ENCODE data around the gene COLEC11. TPM values are rescaled to one million over a fixed set of nuclear protein-coding genes. Genes with fewer than 3 reads are reported as not detected.

The COLEC11 gene
- total and polyA plus RNA-seq, 2 donors (not counting 1 experiment from before 2014, with no cell fraction given), result not detected

DNA sequence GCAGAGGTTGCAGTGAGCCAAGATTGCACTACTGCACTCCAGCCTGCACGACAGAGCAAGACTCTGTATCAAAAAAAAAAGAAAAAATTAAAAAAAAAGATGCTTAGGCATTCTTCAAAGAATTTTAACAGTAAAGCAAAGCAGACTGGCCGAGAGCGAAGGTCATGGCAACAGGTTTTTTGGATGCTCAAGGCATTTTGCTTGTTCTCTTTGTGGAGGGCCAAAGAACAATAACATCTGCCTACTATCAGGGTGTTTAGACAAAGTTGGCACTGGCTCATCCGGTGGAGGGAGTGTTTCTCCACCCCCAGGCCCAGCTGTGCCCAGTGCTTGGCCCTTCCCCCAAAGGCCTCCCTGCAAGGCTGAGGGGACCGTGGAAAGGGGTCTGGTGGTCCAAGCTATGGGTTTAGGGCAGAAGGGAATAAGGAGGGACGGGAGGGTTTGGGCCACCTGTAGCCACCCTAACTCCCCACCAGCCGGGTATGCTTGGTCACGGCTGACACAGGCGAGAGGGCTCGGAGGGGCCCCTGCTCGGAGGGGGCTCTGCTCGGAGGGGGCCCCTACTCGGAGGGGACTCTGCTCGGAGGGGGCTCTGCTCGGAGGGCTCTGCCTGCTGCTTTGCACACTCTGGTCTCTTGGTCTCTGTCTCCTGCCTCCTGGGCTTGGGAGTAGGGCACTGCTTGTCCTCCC is 36.4 kb downstream of the COLEC11 start:
- Mint-ChIP-seq H3K27ac (no peak overlapping the region), H3K9me3 (ENCODE audit: insufficient read depth) (no peaks in the 10 kb centered on the region), H3K4me1 (no peaks in the 10 kb centered on the region), H3K4me3 (no peak overlapping the region), H3K27me3 (peaks cover 9% of the 10 kb centered on the region)
- ChIA-PET CTCF (no interaction called here), POLR2A (no interaction called here)
- H3K27me3 ChIP-seq (replicated peaks in 1 of 4; ENCODE audit: control extremely low read depth in 1 of 4, control insufficient read depth in 3 of 4, insufficient read depth in 4 of 4, low read length in 3 of 4), result no peaks in the 10 kb centered on the region
- ATAC-seq (ENCODE audit: low read depth) (no peak), DNase-seq (no peak)
- H2AFZ ChIP-seq (ENCODE audit: insufficient read depth, low read depth, low read length, poor library complexity, severe bottlenecking), result no peak overlapping the region
- no peaks in the 10 kb centered on the region for H3K79me2 ChIP-seq (ENCODE audit: control insufficient read depth, insufficient read depth, low read length)
- TF ChIP-seq EZH2 (IDR thresholded peaks at IDR 0.05; ENCODE audit: borderline replicate concordance, insufficient read depth, low read depth, low read length, poor library complexity, severe bottlenecking), result no peak
- TF ChIP-seq, protein P1, sequence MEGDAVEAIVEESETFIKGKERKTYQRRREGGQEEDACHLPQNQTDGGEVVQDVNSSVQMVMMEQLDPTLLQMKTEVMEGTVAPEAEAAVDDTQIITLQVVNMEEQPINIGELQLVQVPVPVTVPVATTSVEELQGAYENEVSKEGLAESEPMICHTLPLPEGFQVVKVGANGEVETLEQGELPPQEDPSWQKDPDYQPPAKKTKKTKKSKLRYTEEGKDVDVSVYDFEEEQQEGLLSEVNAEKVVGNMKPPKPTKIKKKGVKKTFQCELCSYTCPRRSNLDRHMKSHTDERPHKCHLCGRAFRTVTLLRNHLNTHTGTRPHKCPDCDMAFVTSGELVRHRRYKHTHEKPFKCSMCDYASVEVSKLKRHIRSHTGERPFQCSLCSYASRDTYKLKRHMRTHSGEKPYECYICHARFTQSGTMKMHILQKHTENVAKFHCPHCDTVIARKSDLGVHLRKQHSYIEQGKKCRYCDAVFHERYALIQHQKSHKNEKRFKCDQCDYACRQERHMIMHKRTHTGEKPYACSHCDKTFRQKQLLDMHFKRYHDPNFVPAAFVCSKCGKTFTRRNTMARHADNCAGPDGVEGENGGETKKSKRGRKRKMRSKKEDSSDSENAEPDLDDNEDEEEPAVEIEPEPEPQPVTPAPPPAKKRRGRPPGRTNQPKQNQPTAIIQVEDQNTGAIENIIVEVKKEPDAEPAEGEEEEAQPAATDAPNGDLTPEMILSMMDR (IDR thresholded peaks at IDR 0.05), result no peak
- no peaks in the 10 kb centered on the region for H3K4me1 ChIP-seq (ENCODE audit: control insufficient read depth in 2 of 2, insufficient read depth in 2 of 2, low read length in 2 of 2)
- no peaks in the 10 kb centered on the region for H3K36me3 ChIP-seq (replicated peaks in 1 of 2; ENCODE audit: control extremely low read depth in 1 of 2, control insufficient read depth in 1 of 2, extremely low read depth in 1 of 2, insufficient read depth in 2 of 2, low read length in 1 of 2)
- 88% methylated on average over 8 of the region's 15 CpGs for WGBS (ENCODE audit: insufficient coverage)
- intact Hi-C loops (cut with micrococcal nuclease), result no loop called here
- H3K9ac ChIP-seq (ENCODE audit: low read length), result no peak overlapping the region
- peaks cover 0 to 3% (median 0%) of the 10 kb centered on the region in 3 donors for H3K9me3 ChIP-seq (ENCODE audit: control extremely low read depth in 1 of 3, control insufficient read depth in 2 of 3, insufficient read depth in 1 of 3, low read length in 2 of 3)
- H3K4me3 ChIP-seq (ENCODE audit: control extremely low read depth in 1 of 5, extremely low read depth in 1 of 5, insufficient read depth in 1 of 5, low read depth in 2 of 5, low read length in 4 of 5), result no peak overlapping the region
- no peak overlapping the region for H3K27ac ChIP-seq (ENCODE audit: low read length in 2 of 2)
- H3K4me2 ChIP-seq (replicated peaks; ENCODE audit: low read depth, low read length, poor library complexity, severe bottlenecking), result no peak overlapping the region
- H4K20me1 ChIP-seq (ENCODE audit: control insufficient read depth, insufficient read depth, low read length, poor library complexity, severe bottlenecking), result no peaks in the 10 kb centered on the region

DNA sequence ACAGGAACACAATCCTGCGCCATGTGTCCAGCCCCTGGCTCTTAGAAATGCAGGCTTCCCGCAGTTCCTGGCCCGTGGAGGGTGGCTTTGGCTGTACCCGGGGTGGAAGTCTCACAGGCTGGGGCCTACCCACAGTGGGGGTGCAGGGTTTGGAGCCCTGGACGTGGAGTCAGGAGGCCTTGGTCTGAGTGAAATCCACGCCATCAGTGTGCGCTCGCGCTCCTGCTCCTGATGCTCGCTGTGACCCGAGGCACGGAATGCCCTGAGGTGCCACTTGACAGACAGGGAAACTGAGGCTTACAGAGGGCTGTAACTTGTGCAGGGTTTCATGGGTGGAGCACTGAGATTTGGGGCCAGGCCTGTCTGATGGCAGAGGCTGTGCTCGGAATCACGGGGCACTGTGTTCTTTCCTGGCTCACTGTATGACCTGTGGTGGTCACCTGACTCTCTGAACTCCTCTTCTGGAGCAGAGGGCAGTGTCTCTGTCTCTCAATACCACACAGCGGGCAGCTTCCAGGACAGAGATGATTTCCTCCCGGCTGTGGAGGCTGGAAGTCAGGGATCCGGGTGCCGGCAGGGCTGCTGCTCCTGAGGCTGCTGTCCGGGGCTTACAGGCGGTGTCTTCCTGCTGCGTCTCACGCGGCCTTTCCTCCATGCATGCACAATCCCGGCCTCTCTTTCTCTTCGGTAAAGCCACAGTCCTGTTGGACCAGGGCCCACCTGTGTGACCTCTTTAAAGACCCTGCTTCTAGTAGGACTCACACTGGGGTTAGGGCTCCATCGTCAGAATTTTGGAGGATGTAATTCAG is 37.1 kb downstream of the COLEC11 start:
- H3K4me3 Mint-ChIP-seq, result no peak overlapping the region
- H2AFZ ChIP-seq (ENCODE audit: insufficient read depth, low read depth, low read length, poor library complexity, severe bottlenecking), result no peak overlapping the region
- ChIA-PET POLR2A (no interaction called here), CTCF (no interaction called here)
- H3K27me3 Mint-ChIP-seq, result peaks cover 15% of the 10 kb centered on the region
- intact Hi-C loops (cut with micrococcal nuclease), result no loop called here
- WGBS (ENCODE audit: insufficient coverage), result 92% methylated on average over 25 of the region's 26 CpGs
- H3K27me3 ChIP-seq (replicated peaks in 1 of 4; ENCODE audit: control extremely low read depth in 1 of 4, control insufficient read depth in 3 of 4, insufficient read depth in 4 of 4, low read length in 3 of 4), result no peaks in the 10 kb centered on the region
- TF ChIP-seq, protein P1 (IDR thresholded peaks at IDR 0.05), result no peak
- no peak for TF ChIP-seq EZH2 (IDR thresholded peaks at IDR 0.05; ENCODE audit: borderline replicate concordance, insufficient read depth, low read depth, low read length, poor library complexity, severe bottlenecking)
- H3K27ac ChIP-seq (ENCODE audit: low read length in 2 of 2), result no peak overlapping the region
- no peak overlapping the region for H3K4me3 ChIP-seq (ENCODE audit: control extremely low read depth in 1 of 5, extremely low read depth in 1 of 5, insufficient read depth in 1 of 5, low read depth in 2 of 5, low read length in 4 of 5)
- H3K27ac Mint-ChIP-seq, result no peak overlapping the region
- no peaks in the 10 kb centered on the region for H3K4me1 Mint-ChIP-seq
- DNase-seq, result no peak
- H3K4me1 ChIP-seq (ENCODE audit: control insufficient read depth in 2 of 2, insufficient read depth in 2 of 2, low read length in 2 of 2), result no peaks in the 10 kb centered on the region
- H3K36me3 ChIP-seq (replicated peaks in 1 of 2; ENCODE audit: control extremely low read depth in 1 of 2, control insufficient read depth in 1 of 2, extremely low read depth in 1 of 2, insufficient read depth in 2 of 2, low read length in 1 of 2), result no peaks in the 10 kb centered on the region
- no peaks in the 10 kb centered on the region for H3K9me3 Mint-ChIP-seq (ENCODE audit: insufficient read depth)
- no peaks in the 10 kb centered on the region for H3K9me3 ChIP-seq (ENCODE audit: control extremely low read depth in 1 of 3, control insufficient read depth in 2 of 3, insufficient read depth in 1 of 3, low read length in 2 of 3)
- no peak overlapping the region for H3K9ac ChIP-seq (ENCODE audit: low read length)
- no peaks in the 10 kb centered on the region for H3K79me2 ChIP-seq (ENCODE audit: control insufficient read depth, insufficient read depth, low read length)
- H4K20me1 ChIP-seq (ENCODE audit: control insufficient read depth, insufficient read depth, low read length, poor library complexity, severe bottlenecking), result no peaks in the 10 kb centered on the region
- no peak for ATAC-seq (ENCODE audit: low read depth)
- no peak overlapping the region for H3K4me2 ChIP-seq (replicated peaks; ENCODE audit: low read depth, low read length, poor library complexity, severe bottlenecking)

Measured in B cell (primary cell).